ENCODE data around the gene TBPL1. TPM values are rescaled to one million over a fixed set of nuclear protein-coding genes. Genes with fewer than 3 reads are reported as not detected.

The TBPL1 gene
- total and polyA plus RNA-seq, 2 donors (not counting 1 experiment from before 2014, with no cell fraction given) = 23.3 to 29.6 TPM

DNA sequence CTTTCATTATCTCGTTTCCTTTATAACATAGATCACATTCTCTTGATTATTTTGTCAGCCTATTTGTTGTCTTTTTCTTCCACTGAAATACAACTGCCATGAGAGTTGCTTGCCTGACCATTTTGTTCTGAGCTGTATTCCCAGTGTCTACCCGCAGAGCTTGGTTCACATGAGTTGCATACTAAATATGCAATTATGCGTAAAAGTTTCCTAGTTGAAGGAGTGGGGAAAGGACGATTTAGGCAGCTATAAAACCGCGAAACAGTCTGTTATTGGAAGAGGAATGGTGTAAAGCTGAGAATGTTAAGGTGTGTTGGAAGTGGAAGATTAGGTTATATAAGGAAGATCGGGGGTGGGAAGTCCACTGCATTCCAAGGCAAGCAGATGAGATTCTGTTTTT, 8.8 kb downstream of the TBPL1 start:
- H3K4me3 ChIP-seq (ENCODE audit: control extremely low read depth in 1 of 5, extremely low read depth in 1 of 5, insufficient read depth in 1 of 5, low read depth in 2 of 5, low read length in 4 of 5) = no peak overlapping the region
- H3K9me3 Mint-ChIP-seq (ENCODE audit: insufficient read depth) = no peaks in the 10 kb centered on the region
- H3K27ac Mint-ChIP-seq = no peak overlapping the region
- peaks cover 85% of the 10 kb centered on the region for H3K79me2 ChIP-seq (ENCODE audit: control insufficient read depth, insufficient read depth, low read length)
- no peak overlapping the region for H3K27ac ChIP-seq (ENCODE audit: low read length in 2 of 2)
- DNase-seq = no peak
- H2AFZ ChIP-seq (ENCODE audit: insufficient read depth, low read depth, low read length, poor library complexity, severe bottlenecking) = no peak overlapping the region
- no peak overlapping the region for H3K9ac ChIP-seq (ENCODE audit: low read length)
- H3K36me3 ChIP-seq (replicated peaks in 1 of 2; ENCODE audit: control extremely low read depth in 1 of 2, control insufficient read depth in 1 of 2, extremely low read depth in 1 of 2, insufficient read depth in 2 of 2, low read length in 1 of 2) = no peaks in the 10 kb centered on the region
- H3K27me3 Mint-ChIP-seq = no peaks in the 10 kb centered on the region
- 96% methylated on average over 6 of the region's 7 CpGs for WGBS (ENCODE audit: insufficient coverage)
- H4K20me1 ChIP-seq (ENCODE audit: control insufficient read depth, insufficient read depth, low read length, poor library complexity, severe bottlenecking) = peaks cover 46% of the 10 kb centered on the region
- no peak for ATAC-seq (ENCODE audit: low read depth)
- no peak overlapping the region for H3K4me2 ChIP-seq (replicated peaks; ENCODE audit: low read depth, low read length, poor library complexity, severe bottlenecking)
- H3K9me3 ChIP-seq (ENCODE audit: control extremely low read depth in 1 of 3, control insufficient read depth in 2 of 3, insufficient read depth in 1 of 3, low read length in 2 of 3) = no peaks in the 10 kb centered on the region
- no peak overlapping the region for H3K4me3 Mint-ChIP-seq
- no peak for TF ChIP-seq EZH2 (IDR thresholded peaks at IDR 0.05; ENCODE audit: borderline replicate concordance, insufficient read depth, low read depth, low read length, poor library complexity, severe bottlenecking)
- TF ChIP-seq, protein P1, sequence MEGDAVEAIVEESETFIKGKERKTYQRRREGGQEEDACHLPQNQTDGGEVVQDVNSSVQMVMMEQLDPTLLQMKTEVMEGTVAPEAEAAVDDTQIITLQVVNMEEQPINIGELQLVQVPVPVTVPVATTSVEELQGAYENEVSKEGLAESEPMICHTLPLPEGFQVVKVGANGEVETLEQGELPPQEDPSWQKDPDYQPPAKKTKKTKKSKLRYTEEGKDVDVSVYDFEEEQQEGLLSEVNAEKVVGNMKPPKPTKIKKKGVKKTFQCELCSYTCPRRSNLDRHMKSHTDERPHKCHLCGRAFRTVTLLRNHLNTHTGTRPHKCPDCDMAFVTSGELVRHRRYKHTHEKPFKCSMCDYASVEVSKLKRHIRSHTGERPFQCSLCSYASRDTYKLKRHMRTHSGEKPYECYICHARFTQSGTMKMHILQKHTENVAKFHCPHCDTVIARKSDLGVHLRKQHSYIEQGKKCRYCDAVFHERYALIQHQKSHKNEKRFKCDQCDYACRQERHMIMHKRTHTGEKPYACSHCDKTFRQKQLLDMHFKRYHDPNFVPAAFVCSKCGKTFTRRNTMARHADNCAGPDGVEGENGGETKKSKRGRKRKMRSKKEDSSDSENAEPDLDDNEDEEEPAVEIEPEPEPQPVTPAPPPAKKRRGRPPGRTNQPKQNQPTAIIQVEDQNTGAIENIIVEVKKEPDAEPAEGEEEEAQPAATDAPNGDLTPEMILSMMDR (IDR thresholded peaks at IDR 0.05) = no peak
- H3K4me1 ChIP-seq (ENCODE audit: control insufficient read depth in 2 of 2, insufficient read depth in 2 of 2, low read length in 2 of 2) = peaks cover 24 to 30% of the 10 kb centered on the region in 2 donors
- CTCF ChIA-PET = interaction anchor here (0.5 to 2.2 kb wide), 8 partner anchors 8 to 979 kb away, joined by 3 to 15 read pairs (median 5); no protein-coding TSS in a partner anchor
- POLR2A ChIA-PET = no interaction called here
- no peaks in the 10 kb centered on the region for H3K27me3 ChIP-seq (replicated peaks in 1 of 4; ENCODE audit: control extremely low read depth in 1 of 4, control insufficient read depth in 3 of 4, insufficient read depth in 4 of 4, low read length in 3 of 4)
- intact Hi-C loops (cut with micrococcal nuclease) = no loop called here
- peaks cover 69% of the 10 kb centered on the region for H3K4me1 Mint-ChIP-seq

DNA sequence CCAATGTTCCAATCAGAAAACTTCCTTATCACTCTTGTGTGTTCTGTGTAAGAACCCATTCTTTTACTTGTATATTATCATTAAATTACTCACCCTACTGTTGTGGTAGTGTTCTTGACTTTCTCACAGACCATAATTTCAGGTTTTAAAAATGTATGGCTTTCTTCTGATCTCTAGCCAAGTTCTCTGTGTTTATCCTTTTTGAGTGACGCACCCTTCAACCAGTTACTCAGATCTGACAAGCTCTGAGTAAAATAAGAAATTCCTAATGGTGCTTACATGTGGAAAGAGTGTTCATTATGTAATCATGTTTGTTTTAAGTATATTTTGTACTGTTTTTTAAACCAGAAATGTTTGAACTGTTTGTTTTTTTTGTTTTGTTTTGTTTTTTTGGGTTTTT, 11.0 kb downstream of the TBPL1 start:
- intact Hi-C loops (cut with micrococcal nuclease) = no loop called here
- Histone ChIP-seq H4K20me1 (ENCODE audit: control insufficient read depth, insufficient read depth, low read length, poor library complexity, severe bottlenecking) (peaks cover 37% of the 10 kb centered on the region), H2AFZ (ENCODE audit: insufficient read depth, low read depth, low read length, poor library complexity, severe bottlenecking) (no peak overlapping the region), H3K9me3 (ENCODE audit: control extremely low read depth in 1 of 3, control insufficient read depth in 2 of 3, insufficient read depth in 1 of 3, low read length in 2 of 3) (no peaks in the 10 kb centered on the region), H3K36me3 (replicated peaks in 1 of 2; ENCODE audit: control extremely low read depth in 1 of 2, control insufficient read depth in 1 of 2, extremely low read depth in 1 of 2, insufficient read depth in 2 of 2, low read length in 1 of 2) (no peaks in the 10 kb centered on the region), H3K9ac (ENCODE audit: low read length) (no peak overlapping the region), H3K4me3 (ENCODE audit: control extremely low read depth in 1 of 5, extremely low read depth in 1 of 5, insufficient read depth in 1 of 5, low read depth in 2 of 5, low read length in 4 of 5) (no peak overlapping the region), H3K4me2 (replicated peaks; ENCODE audit: low read depth, low read length, poor library complexity, severe bottlenecking) (no peak overlapping the region), H3K4me1 (ENCODE audit: control insufficient read depth in 2 of 2, insufficient read depth in 2 of 2, low read length in 2 of 2) (peaks cover 28 to 31% of the 10 kb centered on the region in 2 donors), H3K27ac (ENCODE audit: low read length in 2 of 2) (no peak overlapping the region), H3K79me2 (ENCODE audit: control insufficient read depth, insufficient read depth, low read length) (peaks cover 83% of the 10 kb centered on the region), H3K27me3 (replicated peaks in 1 of 4; ENCODE audit: control extremely low read depth in 1 of 4, control insufficient read depth in 3 of 4, insufficient read depth in 4 of 4, low read length in 3 of 4) (no peaks in the 10 kb centered on the region)
- Mint-ChIP-seq H3K27ac (no peak overlapping the region), H3K4me3 (no peak overlapping the region), H3K9me3 (ENCODE audit: insufficient read depth) (no peaks in the 10 kb centered on the region), H3K4me1 (peaks cover 59% of the 10 kb centered on the region), H3K27me3 (no peaks in the 10 kb centered on the region)
- ATAC-seq (ENCODE audit: low read depth) (no peak), DNase-seq (no peak)
- no CpG with 5 or more reads among the region's 1 CpG for WGBS (ENCODE audit: insufficient coverage)
- POLR2A ChIA-PET = interaction anchor here (0.7 kb wide), 1 partner anchor 11 kb away, joined by 4 read pairs; no protein-coding TSS in a partner anchor
- CTCF ChIA-PET = interaction anchor here (2.3 kb wide), 2 partner anchors 9 to 10 kb away, joined by 8 read pairs; partner anchors contain the start of gene TBPL1
- TF ChIP-seq, protein P1 (IDR thresholded peaks at IDR 0.05) = no peak
- no peak for TF ChIP-seq EZH2 (IDR thresholded peaks at IDR 0.05; ENCODE audit: borderline replicate concordance, insufficient read depth, low read depth, low read length, poor library complexity, severe bottlenecking)

All from B cell (primary cell).